Activated CD4-positive, alpha-beta T cell treated with anti-CD3 and anti-CD28 coated beads, Interleukin-2, amount 10 ng/mL, durations not matched to agents 24 days and 14 days (primary cell): ENCODE measurements around the gene CLEC6A. TPM values are rescaled to one million over a fixed set of nuclear protein-coding genes. Genes with fewer than 3 reads are reported as not detected.

Experiments used
- DNase-seq: peaks from one replicate; pipeline ENCODE4 v3.0.0; 2022
- H3K27ac Mint-ChIP-seq: one replicate; pipeline ENCODE4 v1.8.0; 2022; ENCODE audit warnings: mild to moderate bottlenecking, mixed read lengths
- H3K27me3 Mint-ChIP-seq: one replicate; pipeline ENCODE4 v1.8.0; 2022; ENCODE audit warnings: mixed read lengths
- H3K36me3 Mint-ChIP-seq: one replicate; pipeline ENCODE4 v1.8.0; 2022; ENCODE audit warnings: low read depth, mild to moderate bottlenecking, mixed read lengths
- H3K4me1 Mint-ChIP-seq: one replicate; pipeline ENCODE4 v1.8.0; 2021; ENCODE audit warnings: mixed read lengths
- H3K4me3 Mint-ChIP-seq: one replicate; pipeline ENCODE4 v1.8.0; 2022; ENCODE audit warnings: mild to moderate bottlenecking, moderate library complexity, mixed read lengths
- H3K9me3 Mint-ChIP-seq: one replicate; pipeline ENCODE4 v1.8.0; 2021; ENCODE audit warnings: mixed read lengths
- intact Hi-C: fragments of 100-400 bp; cut with micrococcal nuclease; formaldehyde crosslinking; loops from one replicate; pipeline ENCODE4 v1.15.1; 2023
- total RNA-seq: library from RNA; stranded (reverse); gene quantifications from 2 replicates; pipeline ENCODE4 v1.2.3, GENCODE V29; 2022

Gene CLEC6A
- total RNA-seq, 1 donor from 2014 or later: not detected

- peaks cover 45% of the 10 kb centered on the region for H3K27me3 Mint-ChIP-seq
- intact Hi-C loops: no loop called here
- no peaks in the 10 kb centered on the region for H3K4me1 Mint-ChIP-seq
- H3K36me3 Mint-ChIP-seq: no peaks in the 10 kb centered on the region
- H3K9me3 Mint-ChIP-seq: no peaks in the 10 kb centered on the region
- DNase-seq: no peak
- no peak overlapping the region for H3K4me3 Mint-ChIP-seq
- no peak overlapping the region for H3K27ac Mint-ChIP-seq
These were observed 53.4 kb downstream of the CLEC6A start for GRCh38 chr12:8508910-8509841.

GRCh38 chr12:8513256-8513655 is 57.5 kb downstream of the CLEC6A start, which contains the start of gene CLEC4D:
Gene CLEC4D, plus strand, starts transcription at chr12:8513503. Its CDS starts 230 bp downstream, at chr12:8513733.
- Mint-ChIP-seq H3K4me3 (no peak within 1 kb of the TSS), H3K27me3 (peaks cover 35% of the 10 kb centered on the region), H3K4me1 (no peaks in the 10 kb centered on the region), H3K9me3 (no peaks in the 10 kb centered on the region), H3K27ac (no peak within 1 kb of the TSS), H3K36me3 (no peaks in the 10 kb centered on the region)
- no peak for DNase-seq
- intact Hi-C loops: no loop called here

- no peaks in the 10 kb centered on the region for H3K4me1 Mint-ChIP-seq
- no peak for DNase-seq
- H3K27me3 Mint-ChIP-seq: peaks cover 41% of the 10 kb centered on the region
- H3K9me3 Mint-ChIP-seq: no peaks in the 10 kb centered on the region
- H3K27ac Mint-ChIP-seq: no peak overlapping the region
- no peak overlapping the region for H3K4me3 Mint-ChIP-seq
- H3K36me3 Mint-ChIP-seq: no peaks in the 10 kb centered on the region
- intact Hi-C loops: no loop called here
These were observed 62.2 kb downstream of the CLEC6A start for GRCh38 chr12:8517971-8518370.

DNA sequence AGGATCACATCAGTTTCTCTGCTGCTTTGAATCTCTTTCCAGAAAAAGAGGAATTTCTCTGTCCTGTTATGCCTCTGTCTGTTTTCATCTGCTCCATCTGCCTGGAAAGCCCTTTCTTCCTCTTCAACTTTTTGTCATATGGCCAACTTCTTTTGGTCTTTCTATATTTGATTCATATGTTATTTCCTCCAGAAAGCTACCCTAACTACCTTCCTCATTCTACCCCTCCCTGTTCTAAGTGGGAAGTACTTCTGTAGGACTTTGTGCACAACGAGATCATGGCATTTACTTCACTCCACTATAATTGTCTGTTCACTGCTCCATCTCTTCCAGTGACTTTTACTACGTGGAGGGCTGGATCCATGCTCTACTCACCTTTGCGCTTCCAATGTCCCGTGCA is 63.4 kb downstream of the CLEC6A start:
- Mint-ChIP-seq H3K4me1 (no peaks in the 10 kb centered on the region), H3K4me3 (no peak overlapping the region), H3K36me3 (no peaks in the 10 kb centered on the region), H3K27ac (no peak overlapping the region), H3K9me3 (peaks cover 2% of the 10 kb centered on the region), H3K27me3 (peaks cover 41% of the 10 kb centered on the region)
- DNase-seq: no peak
- intact Hi-C loops: no loop called here

DNA sequence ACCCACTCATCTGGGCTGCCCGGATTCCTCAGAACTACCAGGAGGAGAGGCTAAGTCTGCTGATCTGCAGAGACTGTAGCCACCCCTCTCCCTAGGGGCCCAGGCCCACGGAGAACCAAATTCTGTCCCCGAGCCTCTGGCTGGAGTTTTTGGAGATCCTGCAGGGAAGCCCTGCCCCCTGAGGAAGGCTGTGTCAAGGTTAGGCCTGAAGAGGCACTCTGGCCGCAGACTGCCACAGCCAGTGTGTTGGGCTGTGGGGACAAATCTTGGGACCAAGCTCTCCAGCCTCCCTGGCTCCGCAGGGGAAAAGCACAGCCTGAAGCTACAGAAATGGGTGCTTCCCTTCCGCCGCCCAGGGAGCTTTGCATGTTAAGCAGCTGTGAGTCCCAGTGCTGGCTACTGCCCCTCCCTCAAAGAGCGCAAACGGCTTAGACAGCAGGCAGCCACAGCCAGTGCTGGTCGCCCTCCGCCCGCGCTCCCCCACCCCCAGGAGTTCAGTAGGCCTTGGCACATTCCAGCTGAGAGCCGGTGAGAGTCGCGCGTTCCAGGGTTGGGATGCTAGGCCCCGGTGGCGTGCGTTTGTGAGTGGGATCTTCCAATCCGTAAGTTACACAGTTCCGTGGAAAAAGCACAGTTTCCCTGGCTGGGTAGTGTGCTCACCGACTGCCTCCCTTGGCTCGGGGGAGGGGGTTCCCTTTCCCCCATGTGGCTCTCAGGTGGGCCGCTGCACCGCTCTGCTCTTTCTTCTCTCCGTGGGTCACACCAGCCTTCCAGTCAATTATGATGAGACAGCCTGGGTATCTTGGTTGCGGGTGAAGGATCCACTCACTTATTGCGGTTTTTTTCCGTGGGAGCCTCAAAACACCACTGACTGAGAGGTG is 71.7 kb downstream of the CLEC6A start:
- intact Hi-C loops: no loop called here
- Mint-ChIP-seq H3K27ac (peak overlapping the region; percentile 6), H3K36me3 (no peaks in the 10 kb centered on the region), H3K4me3 (no peak overlapping the region), H3K9me3 (peaks cover 8% of the 10 kb centered on the region), H3K27me3 (peaks cover 31% of the 10 kb centered on the region), H3K4me1 (no peaks in the 10 kb centered on the region)
- DNase-seq: no peak

Other genes starting within 250 kb of the CLEC6A start
- 0.14 and 0.31 TPM in 2 replicates for gene FAM90A1, start 228.3 kb upstream of the CLEC6A start, total RNA-seq
- gene CLEC4D, start 57.5 kb downstream of the CLEC6A start, total RNA-seq: not detected in 2 replicates
- gene CLEC4E, start 84.9 kb downstream of the CLEC6A start, total RNA-seq: not detected in 2 replicates
- not detected in 2 replicates for gene AICDA, start 156.9 kb downstream of the CLEC6A start, total RNA-seq
- not detected in 2 replicates for gene MFAP5, start 206.9 kb downstream of the CLEC6A start, total RNA-seq
- 0.68 and 0.88 TPM in 2 replicates for gene RIMKLB, start 242.0 kb downstream of the CLEC6A start, total RNA-seq